Middle frontal gyrus (tissue), 1 donor: ENCODE measurements around the gene LRRC26.

Experiments used
- DNase-seq: peaks from one replicate; pipeline ENCODE4 v3.0.0-alpha.2; 2015; ENCODE audit warnings: low spot score; ENCODE audit errors: extremely low spot score

LRRC26 gene

GRCh38 chr9:137169896-137170358 lies at the start of gene LRRC26:
Gene LRRC26, minus strand, starts transcription at chr9:137170051. Its CDS starts 108 bp downstream, at chr9:137169943.
- no peak for DNase-seq

- DNase-seq: no peak
Observed at GRCh38 chr9:137218754-137219271, 49.0 kb upstream of the LRRC26 start.

- no peak for DNase-seq
Observed at GRCh38 chr9:137218212-137218753, 48.4 kb upstream of the LRRC26 start.

GRCh38 chr9:137217276-137218211 lies 47.7 kb upstream of the LRRC26 start:
- no peak for DNase-seq

GRCh38 chr9:137216188-137216965 lies 46.5 kb upstream of the LRRC26 start:
- DNase-seq: no peak

- no peak for DNase-seq
Observed at GRCh38 chr9:137215196-137215986, 45.5 kb upstream of the LRRC26 start.

- no peak for DNase-seq
Observed at GRCh38 chr9:137214620-137215019, 44.8 kb upstream of the LRRC26 start.

GRCh38 chr9:137213160-137214060 lies 43.6 kb upstream of the LRRC26 start:
- no peak for DNase-seq

GRCh38 chr9:137212520-137212919 lies 42.7 kb upstream of the LRRC26 start:
- DNase-seq: no peak

- DNase-seq: no peak
Observed at GRCh38 chr9:137211532-137211931, 41.7 kb upstream of the LRRC26 start.

GRCh38 chr9:137206602-137207001 lies 36.8 kb upstream of the LRRC26 start:
- DNase-seq: no peak

- DNase-seq: peak; percentile 78
Observed at GRCh38 chr9:137205126-137206069, 35.5 kb upstream of the LRRC26 start, which contains the start of the genes NDOR1 and TMEM203. Gene NDOR1, plus strand, starts transcription at chr9:137205700. Its CDS starts 78 bp downstream, at chr9:137205778. Gene TMEM203, minus strand, starts transcription at chr9:137205648. Its CDS starts 234 bp downstream, at chr9:137205414.

- no peak for DNase-seq
Observed at GRCh38 chr9:137204731-137205125, 34.9 kb upstream of the LRRC26 start.

- no peak for DNase-seq
Observed at GRCh38 chr9:137202966-137203365, 33.1 kb upstream of the LRRC26 start.

GRCh38 chr9:137201205-137201868 lies 31.5 kb upstream of the LRRC26 start:
- no peak for DNase-seq

- peak; percentile 98 for DNase-seq
Observed at GRCh38 chr9:137200311-137201204, 30.7 kb upstream of the LRRC26 start, which contains the start of gene TPRN. Gene TPRN, minus strand, starts transcription at chr9:137200741. Its CDS starts 30 bp downstream, at chr9:137200711.
